K562 (cell line): ENCODE data around the gene PEF1. TPM values are rescaled to one million over a fixed set of nuclear protein-coding genes. Genes with fewer than 3 reads are reported as not detected.

ENCODE experiments used
- ATAC-seq: fragments of 200-7000 bp; cut with Tn5 transposase; 3 replicates; pipeline ENCODE4 v1.9.1; 2020; ENCODE audit warnings: moderate library complexity
- BruUV-seq: library from RNA; stranded (reverse); fragments of 400-500 nt; replicated peaks from 2 replicates; lab custom pipeline; 2021; lab: Mats Ljungman, UMichigan
- CTCF ChIA-PET: fragments of 300-600 bp; formaldehyde crosslinking; extraction: SDS; loops from one replicate; lab custom pipeline; 2021; ENCODE audit warnings: low intra/inter-chr PET ratio; lab: Yijun Ruan, JAX
- POLR2A ChIA-PET: fragments of 300-600, 350-650 bp; sonication (Branson Sonifier 250); formaldehyde crosslinking; extraction: SDS; loops from one replicate; lab custom pipeline; 2021; ENCODE audit warnings: antibody characterized with exemption, inconsistent platforms; lab: Yijun Ruan, JAX
- DNase-seq, 4 experiments: peaks; one replicate each; pipeline versions ENCODE4 v3.0.0 to v3.0.0-alpha.2; 2011 to 2018; ENCODE audit warnings: low spot score in 3 of 4, mixed read lengths in 3 of 4; ENCODE audit errors: extremely low read depth in 1 of 4
- FAIRE-seq: peaks from 2 replicates; lab custom pipeline; 2011; peaks lifted over from hg19 to GRCh38; lab: Jason Lieb, UNC
- H2AFZ ChIP-seq: 2 replicates; pipeline ENCODE4 v1.6.0; 2011; ENCODE audit warnings: low read depth, low read length, control low read depth, inconsistent platforms
- H3K27ac ChIP-seq: fragments of 200-600 bp; 3 replicates; pipeline ENCODE4 v1.8.0; 2011; ENCODE audit warnings: low read depth, mild to moderate bottlenecking, control low read depth, inconsistent platforms, low read length, moderate library complexity, mixed read lengths; ENCODE audit errors: extremely low read depth
- H3K27me3 ChIP-seq, 2 experiments: fragments of 300-600 bp in 1 of 2; 2 replicates in 1 of 2; 3 replicates in 1 of 2; pipeline versions ENCODE4 v1.6.0 to v1.8.0; 2011; ENCODE audit warnings: inconsistent platforms in 2 of 2, low read length in 2 of 2, mild to moderate bottlenecking in 1 of 2, mixed read lengths in 1 of 2, moderate library complexity in 1 of 2; ENCODE audit not compliant: control insufficient read depth in 2 of 2, insufficient read depth in 2 of 2
- H3K36me3 ChIP-seq: fragments of 300-600 bp; 3 replicates; pipeline ENCODE4 v1.8.0; 2011; ENCODE audit warnings: mild to moderate bottlenecking, low read length, inconsistent platforms; ENCODE audit not compliant: control insufficient read depth, insufficient read depth
- H3K4me1 ChIP-seq, 2 experiments: fragments of 200-600 bp in 1 of 2; replicated peaks in 1 of 2; 2 replicates in 1 of 2; 3 replicates in 1 of 2; pipeline versions ENCODE4 v1.5.1 to v1.8.0; 2011; ENCODE audit warnings: inconsistent platforms in 2 of 2, low read length in 2 of 2, mild to moderate bottlenecking in 1 of 2, mixed read lengths in 1 of 2, moderate library complexity in 1 of 2; ENCODE audit not compliant: control insufficient read depth in 2 of 2, insufficient read depth in 2 of 2
- H3K4me2 ChIP-seq: 2 replicates; pipeline ENCODE4 v1.6.1; 2011; ENCODE audit warnings: low read length, control low read depth, inconsistent platforms, mixed read lengths; ENCODE audit not compliant: insufficient read depth
- H3K4me3 ChIP-seq: fragments of 200-600 bp; sonication (generic), shearing (Covaris generic); 2 replicates; pipeline ENCODE4 v1.5.1; 2016; ENCODE audit warnings: control low read depth, inconsistent platforms
- H3K79me2 ChIP-seq: fragments of 200-600 bp; 3 replicates; pipeline ENCODE4 v1.8.0; 2011; ENCODE audit warnings: low read length, inconsistent platforms; ENCODE audit not compliant: control insufficient read depth, insufficient read depth
- H3K9ac ChIP-seq, 2 experiments: 2 replicates each; pipeline versions ENCODE4 v1.6.0 to v1.6.1; 2011; ENCODE audit warnings: low read depth in 2 of 2, low read length in 2 of 2, control low read depth in 1 of 2, inconsistent platforms in 1 of 2, mild to moderate bottlenecking in 1 of 2, mixed read lengths in 1 of 2; ENCODE audit not compliant: insufficient read depth in 1 of 2
- H3K9me1 ChIP-seq: one replicate; pipeline ENCODE4 v1.6.0; 2011; ENCODE audit warnings: inconsistent platforms, mild to moderate bottlenecking, low read length, moderate library complexity; ENCODE audit not compliant: control insufficient read depth, insufficient read depth
- H3K9me3 ChIP-seq: replicated peaks from 2 replicates; pipeline ENCODE4 v1.5.1; 2011; ENCODE audit warnings: low read depth, low read length, inconsistent platforms; ENCODE audit not compliant: control insufficient read depth, insufficient read depth
- H4K20me1 ChIP-seq: replicated peaks from 2 replicates; pipeline ENCODE4 v1.6.1; 2011; ENCODE audit warnings: low read length, inconsistent platforms, mixed read lengths; ENCODE audit not compliant: control insufficient read depth, insufficient read depth
- MEF2A ChIP-seq: IDR thresholded peaks from 2 replicates; pipeline ENCODE4 v1.6.1; 2011; ENCODE audit warnings: low read depth, mild to moderate bottlenecking, low read length, moderate library complexity; ENCODE audit not compliant: control insufficient read depth
- SRSF9 ChIP-seq: fragments of 200-400 bp; formaldehyde crosslinking; IDR thresholded peaks from 2 replicates; pipeline ENCODE4 v1.6.1; 2017; ENCODE audit warnings: low read depth, low read length, borderline replicate concordance
- WGBS: fragments of 100-300 bp; shearing (Covaris generic); methylation state at CpG from one replicate; pipeline ENCODE4 v1.1.6; 2016; ENCODE audit warnings: low coverage, mixed read lengths; ENCODE audit not compliant: insufficient coverage; ENCODE audit errors: missing lambda C conversion rate; 5-methylcytosine and 5-hydroxymethylcytosine counted together
- in situ Hi-C: fragments of 300-500 bp; cut with MboI; formaldehyde crosslinking; loops from 4 replicates; pipeline ENCODE4 v1.15.0; 2018; ENCODE audit warnings: inconsistent platforms, mixed read lengths
- intact Hi-C: fragments of 100-400 bp; cut with micrococcal nuclease; formaldehyde crosslinking; loops from 2 replicates; pipeline ENCODE4 v1.14.2; 2022
- polyA plus RNA-seq, 8 experiments: library from polyadenylated mRNA; depleted of rRNA in 4 of 8; stranded (reverse) in 5 of 8; unstranded in 3 of 8; fragments of >200 nt; fragmentation: Nextera tagmentation in 2 of 8; fragmentation: Illumina TruSeq in 1 of 8; extraction: Ambion mirVana in 2 of 8; extraction: Trizol in 1 of 8; gene quantifications; 2 replicates each; pipeline versions ENCODE4 v1.2.1 to v1.2.3, GENCODE V29; 2011 to 2014; ENCODE audit warnings: inconsistent platforms in 1 of 8, missing spikeins in 1 of 8
- total RNA-seq, 7 experiments: library from RNA; depleted of rRNA in 6 of 7; stranded (reverse); fragments of >200 nt in 6 of 7; fragmentation: Illumina TruSeq in 2 of 7; extraction: Trizol in 2 of 7; gene quantifications; 2 replicates each; pipeline versions ENCODE4 v1.2.1 to v1.2.3, GENCODE V29; 2011 to 2021; ENCODE audit warnings: low replicate concordance in 1 of 7
- TF ChIP-seq, protein P1 (sequence below): IDR thresholded peaks from 2 replicates; pipeline ENCODE4 v1.6.1; 2012; ENCODE audit warnings: low read depth, low read length, improper control_type of control experiment, borderline replicate concordance

The PEF1 gene
- total and polyA plus RNA-seq, 9 of the 15 experiments (the other 6 are each of a cell fraction or from before 2014, with no cell fraction given): 26.3 to 95.5 (median 61.9) TPM

DNA sequence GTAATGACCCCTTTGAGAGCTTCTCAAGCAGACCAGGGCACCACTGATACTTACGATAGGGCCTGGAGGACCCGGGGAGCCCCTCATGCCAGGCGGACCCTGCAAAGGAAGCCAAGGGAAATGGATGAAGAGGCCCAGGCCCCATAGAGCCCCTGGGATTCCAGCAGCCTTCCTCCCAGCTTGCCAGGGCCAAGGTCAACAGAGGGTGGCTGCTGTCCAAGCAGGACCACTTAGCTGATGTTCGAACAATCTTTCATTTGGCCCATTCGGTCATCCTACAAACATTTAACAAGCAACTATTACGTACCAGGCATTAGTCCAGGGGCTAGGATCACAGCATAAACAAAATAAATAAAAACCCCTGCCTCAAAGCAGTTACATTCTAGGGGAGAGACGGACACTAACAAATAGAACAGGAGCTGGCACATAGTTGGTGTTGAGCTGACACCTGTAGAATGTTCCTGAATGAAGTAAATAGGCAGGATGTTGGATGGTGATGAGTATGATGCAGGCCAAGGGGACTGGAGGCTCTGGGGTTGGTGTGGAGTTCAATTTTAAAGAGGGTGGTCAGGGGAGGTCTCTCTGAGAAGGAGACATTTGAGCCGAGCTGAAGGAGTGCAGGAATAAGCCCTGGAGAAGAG is 27.0 kb upstream of the PEF1 start:
- no peak overlapping the region for H3K4me3 ChIP-seq
- H3K27me3 ChIP-seq: peaks cover 60 to 100% of the 10 kb centered on the region in 2 experiments
- TF ChIP-seq, protein P1, sequence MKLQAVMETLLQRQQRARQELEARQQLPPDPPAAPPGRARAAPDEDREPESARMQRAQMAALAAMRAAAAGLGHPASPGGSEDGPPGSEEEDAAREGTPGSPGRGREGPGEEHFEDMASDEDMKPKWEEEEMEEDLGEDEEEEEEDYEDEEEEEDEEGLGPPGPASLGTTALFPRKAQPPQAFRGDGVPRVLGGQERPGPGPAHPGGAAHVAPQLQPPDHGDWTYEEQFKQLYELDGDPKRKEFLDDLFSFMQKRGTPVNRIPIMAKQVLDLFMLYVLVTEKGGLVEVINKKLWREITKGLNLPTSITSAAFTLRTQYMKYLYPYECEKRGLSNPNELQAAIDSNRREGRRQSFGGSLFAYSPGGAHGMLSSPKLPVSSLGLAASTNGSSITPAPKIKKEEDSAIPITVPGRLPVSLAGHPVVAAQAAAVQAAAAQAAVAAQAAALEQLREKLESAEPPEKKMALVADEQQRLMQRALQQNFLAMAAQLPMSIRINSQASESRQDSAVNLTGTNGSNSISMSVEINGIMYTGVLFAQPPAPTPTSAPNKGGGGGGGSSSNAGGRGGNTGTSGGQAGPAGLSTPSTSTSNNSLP: no peak
- no peak for TF ChIP-seq SRSF9
- no peak for TF ChIP-seq MEF2A
- H3K4me1 ChIP-seq: peaks cover 0 to 19% of the 10 kb centered on the region in 2 experiments; a peak in 3 of 5 replicates
- no peaks in the 10 kb centered on the region for H3K36me3 ChIP-seq
- in situ Hi-C loops (no loop called here), intact Hi-C loops (no loop called here)
- ATAC-seq (no peak), DNase-seq (no peak), FAIRE-seq (no peak)
- ChIA-PET POLR2A (interaction anchor here (0.6 to 1.1 kb wide), 3 partner anchors 10 to 508 kb away, joined by 3 to 4 read pairs (median 4); partner anchors contain the start of gene TXLNA), CTCF (no interaction called here)
- 0 out of 4 replicates have a peak overlapping the region, but pooled peaks of 1 of the 2 experiments have one; percentile 19 for H3K9ac ChIP-seq
- H3K4me2 ChIP-seq: no peak overlapping the region
- WGBS: 2% methylated on average over 8 of the region's 8 CpGs
- H3K79me2 ChIP-seq: no peaks in the 10 kb centered on the region
- peaks cover 13% of the 10 kb centered on the region for H4K20me1 ChIP-seq
- H2AFZ ChIP-seq: no peak overlapping the region
- no peaks in the 10 kb centered on the region for H3K9me1 ChIP-seq
- H3K27ac ChIP-seq: no peak overlapping the region
- BruUV-seq: no TSS peak
- H3K9me3 ChIP-seq: no peaks in the 10 kb centered on the region
